Central memory CD8-positive, alpha-beta T cell (primary cell): ENCODE results near the gene NSMF.
"Not testable (repeated sequence)": the region's sequence is repeated elsewhere in the genome, so short reads cannot be mapped to it uniquely, and the experiment has no call there.

Experiments
- ATAC-seq: fragments of 150-1000 bp; cut with Tn5 transposase; replicated peaks from 2 replicates; pipeline ENCODE4 v1.10.0; 2022; ENCODE audit warnings: mild to moderate bottlenecking, moderate FRiP score, moderate number of reproducible peaks; ENCODE audit not compliant: poor library complexity, severe bottlenecking; ENCODE audit errors: extremely low read depth
- DNase-seq, 2 donors: peaks; one replicate each; pipeline ENCODE4 v3.0.0; 2021; ENCODE audit warnings: low spot score in 2 of 2
- H3K27ac Mint-ChIP-seq: one replicate; pipeline ENCODE4 v1.8.0; 2022; ENCODE audit warnings: low read depth, mild to moderate bottlenecking, moderate library complexity, mixed read lengths
- H3K27me3 Mint-ChIP-seq: one replicate; pipeline ENCODE4 v1.8.0; 2022; ENCODE audit warnings: mixed read lengths
- H3K36me3 Mint-ChIP-seq: one replicate; pipeline ENCODE4 v1.8.0; 2022; ENCODE audit warnings: mild to moderate bottlenecking, moderate library complexity, mixed read lengths; ENCODE audit not compliant: insufficient read depth
- H3K4me1 Mint-ChIP-seq: one replicate; pipeline ENCODE4 v1.8.0; 2022; ENCODE audit warnings: mixed read lengths
- H3K4me3 Mint-ChIP-seq: one replicate; pipeline ENCODE4 v1.8.0; 2022; ENCODE audit warnings: mild to moderate bottlenecking, moderate library complexity, mixed read lengths
- H3K9me3 Mint-ChIP-seq: one replicate; pipeline ENCODE4 v1.8.0; 2022; ENCODE audit warnings: mixed read lengths

The NSMF gene

GRCh38 chr9:137477778-137478612, 18.9 kb upstream of the NSMF start:
- Mint-ChIP-seq H3K4me3 (no peak overlapping the region), H3K27me3 (no peaks in the 10 kb centered on the region), H3K36me3 (no peaks in the 10 kb centered on the region), H3K9me3 (peaks cover 9% of the 10 kb centered on the region), H3K4me1 (no peaks in the 10 kb centered on the region), H3K27ac (no peak overlapping the region)
- ATAC-seq (no peak), DNase-seq (no peak)

DNA sequence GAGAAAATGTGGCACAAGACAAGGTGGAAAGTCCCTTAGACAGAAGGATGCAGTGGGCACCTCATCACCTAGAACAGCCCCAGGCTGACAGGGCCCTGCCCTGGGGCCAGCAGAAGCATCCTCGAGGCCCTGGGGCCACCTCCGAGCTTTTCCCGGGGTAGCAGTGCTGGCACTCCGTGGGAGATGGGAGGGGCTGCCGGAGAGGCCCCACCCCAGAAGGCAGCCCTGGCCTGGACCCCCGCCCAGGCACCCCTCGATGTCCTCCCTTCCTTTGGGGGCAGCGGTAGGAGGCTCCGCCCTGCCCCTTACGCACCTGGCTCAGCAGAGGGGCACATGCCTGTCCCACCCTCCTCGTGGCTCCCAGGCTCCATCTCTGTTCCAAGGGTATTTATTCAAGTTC, 17.7 kb upstream of the NSMF start:
- DNase-seq (no peak), ATAC-seq (no peak)
- H3K9me3 Mint-ChIP-seq, result peaks cover 9% of the 10 kb centered on the region
- no peak overlapping the region for H3K27ac Mint-ChIP-seq
- H3K36me3 Mint-ChIP-seq, result no peaks in the 10 kb centered on the region
- H3K27me3 Mint-ChIP-seq, result no peaks in the 10 kb centered on the region
- H3K4me3 Mint-ChIP-seq, result no peak overlapping the region
- no peaks in the 10 kb centered on the region for H3K4me1 Mint-ChIP-seq

- no peak for ATAC-seq
- Mint-ChIP-seq H3K9me3 (peaks cover 9% of the 10 kb centered on the region), H3K27ac (no peak overlapping the region)
Measured at GRCh38 chr9:137475666-137476065, 16.5 kb upstream of the NSMF start.

DNA sequence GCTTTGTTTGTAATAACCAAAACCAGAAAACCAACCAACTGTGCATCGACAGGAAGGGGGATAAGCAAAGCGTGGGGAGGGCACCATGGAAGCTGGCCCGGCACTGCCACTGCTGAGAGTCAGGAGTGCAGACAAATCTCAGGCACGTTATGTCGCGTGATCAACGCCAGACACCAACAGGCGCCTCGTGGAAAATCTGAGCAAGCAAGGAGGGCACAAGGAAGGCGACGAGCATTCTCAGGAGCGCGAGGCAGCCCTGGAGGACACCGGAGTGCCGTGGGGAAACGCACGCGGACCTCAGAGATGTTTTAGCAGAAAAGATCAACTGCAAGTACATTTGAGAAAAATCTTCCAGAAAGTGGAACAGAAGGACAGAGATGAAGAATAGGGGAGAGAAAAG, 15.1 kb upstream of the NSMF start:
- no peaks in the 10 kb centered on the region for H3K36me3 Mint-ChIP-seq
- DNase-seq, result no peak
- no peak for ATAC-seq
- peaks cover 9% of the 10 kb centered on the region for H3K9me3 Mint-ChIP-seq
- H3K4me1 Mint-ChIP-seq, result peaks cover 6% of the 10 kb centered on the region
- no peak overlapping the region for H3K27ac Mint-ChIP-seq
- no peaks in the 10 kb centered on the region for H3K27me3 Mint-ChIP-seq
- no peak overlapping the region for H3K4me3 Mint-ChIP-seq

More at GRCh38 chr9:137475666-137476065, 16.5 kb upstream of the NSMF start:
- peaks cover 4% of the 10 kb centered on the region for H3K4me1 Mint-ChIP-seq
- H3K4me3 Mint-ChIP-seq, result no peak overlapping the region
- no peak for DNase-seq
- H3K27me3 Mint-ChIP-seq, result no peaks in the 10 kb centered on the region
- H3K36me3 Mint-ChIP-seq, result no peaks in the 10 kb centered on the region

DNA sequence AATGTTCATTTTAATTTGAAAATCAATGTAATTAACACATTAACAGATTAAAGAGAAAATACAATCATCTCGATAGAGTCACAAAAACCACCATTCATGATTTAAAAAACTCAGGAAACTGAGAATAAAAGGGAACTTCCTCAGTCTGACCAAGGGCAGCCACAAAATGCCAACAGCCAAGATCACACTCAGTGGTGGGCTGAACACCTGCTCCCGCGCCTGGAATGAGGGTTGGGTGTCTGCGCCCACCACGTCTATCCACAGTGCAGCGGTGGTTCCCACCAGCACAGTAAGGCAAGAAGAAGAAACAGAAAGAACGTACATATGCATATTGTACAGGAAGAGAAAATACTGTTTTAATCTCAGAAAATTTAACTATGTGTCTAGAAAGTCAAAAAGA, 11.7 kb upstream of the NSMF start:
- ATAC-seq (no peak), DNase-seq (no peak)
- H3K9me3 Mint-ChIP-seq, result peaks cover 2% of the 10 kb centered on the region
- H3K4me1 Mint-ChIP-seq, result peaks cover 10% of the 10 kb centered on the region
- H3K27me3 Mint-ChIP-seq, result no peaks in the 10 kb centered on the region
- H3K36me3 Mint-ChIP-seq, result no peaks in the 10 kb centered on the region
- H3K27ac Mint-ChIP-seq, result no peak overlapping the region
- H3K4me3 Mint-ChIP-seq, result no peak overlapping the region

DNA sequence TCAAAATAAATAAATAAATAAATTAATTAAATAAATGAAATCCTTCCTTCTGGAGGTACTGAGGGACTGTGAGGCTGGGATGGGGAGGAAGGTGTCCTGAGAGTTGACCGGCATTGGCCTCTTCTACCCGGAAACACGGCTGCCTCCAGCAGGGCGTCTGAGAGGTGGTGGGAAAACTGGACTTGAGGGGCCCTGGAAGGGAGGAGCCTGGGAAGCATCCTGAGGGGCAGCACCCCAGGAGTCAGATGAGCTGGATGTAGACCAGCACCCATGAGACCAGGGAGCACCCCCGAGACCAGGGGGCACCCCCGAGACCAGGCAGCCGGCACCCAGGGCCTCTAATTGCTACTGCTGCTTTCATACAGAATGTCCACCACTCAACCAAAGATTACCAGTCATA, 8.8 kb upstream of the NSMF start:
- Mint-ChIP-seq H3K4me1 (peaks cover 11% of the 10 kb centered on the region), H3K9me3 (no peaks in the 10 kb centered on the region), H3K27ac (no peak overlapping the region), H3K4me3 (no peak overlapping the region), H3K36me3 (no peaks in the 10 kb centered on the region), H3K27me3 (no peaks in the 10 kb centered on the region)
- ATAC-seq (no peak), DNase-seq (no peak)

DNA sequence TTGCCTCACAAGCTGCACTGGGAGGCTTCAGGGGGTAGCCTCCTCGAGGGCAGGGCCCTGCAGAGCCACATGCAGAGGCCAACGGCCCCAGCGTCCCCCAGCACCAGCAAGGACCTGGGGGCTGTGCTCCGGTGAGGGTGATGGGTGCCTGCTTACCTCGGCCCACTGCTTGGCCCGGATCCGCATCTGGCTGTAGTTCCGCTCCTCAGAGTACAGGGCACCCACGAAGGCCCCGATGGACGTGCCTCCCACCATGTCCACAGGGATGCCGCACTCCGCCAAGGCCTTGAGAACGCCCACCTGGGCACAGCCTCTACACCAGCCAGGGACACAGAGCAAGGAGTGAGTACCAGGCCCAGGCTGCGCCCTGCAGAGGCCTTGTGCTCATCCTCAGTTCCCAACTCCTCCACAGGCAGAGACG, 8.0 kb upstream of the NSMF start:
- ATAC-seq (no peak), DNase-seq (no peak)
- Mint-ChIP-seq H3K36me3 (no peaks in the 10 kb centered on the region), H3K4me1 (peaks cover 11% of the 10 kb centered on the region), H3K27me3 (no peaks in the 10 kb centered on the region), H3K27ac (no peak overlapping the region), H3K4me3 (no peak overlapping the region), H3K9me3 (no peaks in the 10 kb centered on the region)

- peaks cover 11% of the 10 kb centered on the region for H3K4me1 Mint-ChIP-seq
- peak overlapping the region; percentile 16 for H3K27ac Mint-ChIP-seq
- not testable (repeated sequence) for H3K27me3 Mint-ChIP-seq, H3K9me3 Mint-ChIP-seq, H3K36me3 Mint-ChIP-seq, DNase-seq, H3K4me3 Mint-ChIP-seq, ATAC-seq
Measured at GRCh38 chr9:137466389-137467085, 7.4 kb upstream of the NSMF start.

- ATAC-seq (no peak), DNase-seq (no peak)
- Mint-ChIP-seq H3K36me3 (peaks cover 5% of the 10 kb centered on the region), H3K4me1 (peaks cover 9% of the 10 kb centered on the region), H3K27me3 (no peaks in the 10 kb centered on the region), H3K4me3 (no peak overlapping the region), H3K27ac (peak overlapping the region; percentile 16), H3K9me3 (no peaks in the 10 kb centered on the region)
Measured at GRCh38 chr9:137465720-137466388, 6.7 kb upstream of the NSMF start.

DNA sequence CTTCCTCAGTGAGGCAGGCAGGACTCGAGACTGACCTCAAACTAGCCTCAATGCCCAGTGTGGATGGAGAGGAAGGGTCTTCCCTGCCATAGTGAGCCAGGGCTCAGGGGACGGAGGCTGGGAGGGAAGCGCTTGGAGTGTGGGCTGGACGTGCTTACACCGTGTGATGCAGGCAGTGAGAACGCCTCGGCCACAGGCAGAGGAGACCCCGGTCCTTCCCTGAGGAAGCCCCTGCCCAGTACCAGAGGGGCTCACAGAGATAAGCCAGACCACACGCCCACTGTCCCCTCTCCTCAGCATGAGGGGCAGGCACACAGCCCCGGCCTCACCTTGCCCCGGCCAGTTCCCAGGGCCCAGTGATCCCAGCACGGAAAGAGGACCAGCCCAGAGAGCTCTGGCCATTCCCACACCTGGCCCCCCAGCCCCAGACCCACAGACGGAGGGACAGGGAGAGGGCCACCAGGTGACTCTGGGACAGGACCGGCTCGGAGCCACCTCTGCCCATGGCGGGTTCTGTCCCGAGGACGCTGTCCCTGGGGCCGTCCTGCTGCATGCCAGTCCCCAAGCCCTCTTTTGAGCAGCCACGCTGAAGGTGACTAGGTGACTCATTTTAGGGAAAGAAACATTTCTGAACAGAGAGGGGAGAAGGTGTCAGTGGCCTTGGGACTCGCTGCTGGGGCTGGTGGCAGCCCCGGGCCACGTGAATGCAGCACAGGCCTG, 6.0 kb upstream of the NSMF start:
- Mint-ChIP-seq H3K27me3 (no peaks in the 10 kb centered on the region), H3K36me3 (peaks cover 5% of the 10 kb centered on the region), H3K9me3 (no peaks in the 10 kb centered on the region), H3K4me3 (no peak overlapping the region), H3K27ac (no peak overlapping the region), H3K4me1 (peaks cover 5% of the 10 kb centered on the region)
- no peak for ATAC-seq
- DNase-seq, result no peak

- H3K9me3 Mint-ChIP-seq, result no peaks in the 10 kb centered on the region
- no peak overlapping the region for H3K4me3 Mint-ChIP-seq
- H3K27me3 Mint-ChIP-seq, result no peaks in the 10 kb centered on the region
- H3K27ac Mint-ChIP-seq, result no peak overlapping the region
- ATAC-seq, result no peak
- no peak for DNase-seq
- peaks cover 10% of the 10 kb centered on the region for H3K4me1 Mint-ChIP-seq
- H3K36me3 Mint-ChIP-seq, result peaks cover 5% of the 10 kb centered on the region
Measured at GRCh38 chr9:137464291-137464999, 5.3 kb upstream of the NSMF start.

GRCh38 chr9:137463931-137464290, 4.8 kb upstream of the NSMF start:
- ATAC-seq (no peak), DNase-seq (no peak)
- peaks cover 5% of the 10 kb centered on the region for H3K36me3 Mint-ChIP-seq
- no peaks in the 10 kb centered on the region for H3K9me3 Mint-ChIP-seq
- no peak overlapping the region for H3K4me3 Mint-ChIP-seq
- peaks cover 10% of the 10 kb centered on the region for H3K4me1 Mint-ChIP-seq
- no peak overlapping the region for H3K27ac Mint-ChIP-seq
- no peaks in the 10 kb centered on the region for H3K27me3 Mint-ChIP-seq
